ENCODE data around the gene ADARB1. TPM values are rescaled to one million over a fixed set of nuclear protein-coding genes. Genes with fewer than 3 reads are reported as not detected.

Gene ADARB1
- total RNA-seq, 1 experiment from 2014 or later, result 14.1 TPM

DNA sequence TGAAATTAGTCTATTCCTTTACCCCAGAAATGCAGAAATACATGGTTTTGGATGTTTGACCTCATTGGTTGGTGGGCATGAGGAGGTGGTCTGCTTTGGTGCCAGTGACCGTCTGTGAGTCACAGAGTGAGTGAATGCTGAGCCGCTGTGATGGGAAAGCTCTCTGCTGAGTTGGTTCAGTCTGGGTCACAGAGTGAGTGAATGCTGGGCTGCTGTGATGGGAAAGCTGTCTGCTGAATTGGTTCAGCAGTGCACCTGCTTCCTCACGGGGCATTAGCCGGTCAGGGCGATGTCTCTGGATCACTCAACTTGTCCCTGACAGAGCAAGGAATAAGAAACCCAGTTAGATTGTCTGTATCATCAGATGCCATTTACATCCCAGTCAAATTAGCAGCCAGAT, 40.8 kb downstream of the ADARB1 start:
- Histone ChIP-seq H3K9me3 (ENCODE audit: low read length) (no peaks in the 10 kb centered on the region), H2AFZ (ENCODE audit: low read length) (no peak overlapping the region), H3K4me3 (ENCODE audit: low read length) (no peak overlapping the region), H3K79me2 (ENCODE audit: low read length) (no peaks in the 10 kb centered on the region), H3K36me3 (ENCODE audit: low read depth, low read length) (no peaks in the 10 kb centered on the region), H3K4me2 (ENCODE audit: low read length) (no peak overlapping the region), H3F3A (ENCODE audit: low read length, unreplicated experiment) (no peaks in the 10 kb centered on the region), H3K4me1 (ENCODE audit: insufficient read depth, low read length) (peaks cover 2% of the 10 kb centered on the region; the same call in 1 of the 2 replicates), H3K27me3 (ENCODE audit: low read length) (no peaks in the 10 kb centered on the region), H3K27ac (ENCODE audit: low read length) (no peak overlapping the region), H3K9me2 (replicated peaks; ENCODE audit: low read length) (no peaks in the 10 kb centered on the region), H3K9ac (ENCODE audit: low read length) (no peak overlapping the region), H4K20me1 (ENCODE audit: low read length) (no peaks in the 10 kb centered on the region)
- POLR2A ChIA-PET (ENCODE audit: unreplicated experiment), result no interaction called here
- ATAC-seq, result no peak
- DNase-seq, result no peak
- BruUV-seq (replicated peaks), result no TSS peak
- TF ChIP-seq CTCF (conservative IDR thresholded peaks at IDR 0.05; ENCODE audit: low read depth, low read length) (no peak), EZH2phosphoT487 (IDR thresholded peaks at IDR 0.05; ENCODE audit: borderline replicate concordance, low read length) (no peak), EZH2 (IDR thresholded peaks at IDR 0.05; ENCODE audit: low read length, unreplicated experiment) (no peak)
- intact Hi-C loops (cut with micrococcal nuclease), result no loop called here
- CTCF ChIA-PET, result no interaction called here

- Histone ChIP-seq H3K4me1 (ENCODE audit: insufficient read depth, low read length) (peaks cover 11% of the 10 kb centered on the region), H3K9me3 (ENCODE audit: low read length) (no peaks in the 10 kb centered on the region), H3K9me2 (replicated peaks; ENCODE audit: low read length) (no peaks in the 10 kb centered on the region), H3K79me2 (ENCODE audit: low read length) (no peaks in the 10 kb centered on the region), H4K20me1 (ENCODE audit: low read length) (no peaks in the 10 kb centered on the region), H3K4me3 (ENCODE audit: low read length) (no peak overlapping the region), H3K27ac (ENCODE audit: low read length) (no peak overlapping the region), H3K9ac (ENCODE audit: low read length) (no peak overlapping the region), H2AFZ (ENCODE audit: low read length) (no peak overlapping the region), H3K4me2 (ENCODE audit: low read length) (no peak overlapping the region), H3F3A (ENCODE audit: low read length, unreplicated experiment) (no peaks in the 10 kb centered on the region), H3K27me3 (ENCODE audit: low read length) (no peaks in the 10 kb centered on the region), H3K36me3 (ENCODE audit: low read depth, low read length) (no peaks in the 10 kb centered on the region)
- CTCF ChIA-PET, result no interaction called here
- DNase-seq (no peak), ATAC-seq (no peak)
- POLR2A ChIA-PET (ENCODE audit: unreplicated experiment), result no interaction called here
- TF ChIP-seq EZH2 (IDR thresholded peaks at IDR 0.05; ENCODE audit: low read length, unreplicated experiment) (no peak), EZH2phosphoT487 (IDR thresholded peaks at IDR 0.05; ENCODE audit: borderline replicate concordance, low read length) (no peak), CTCF (conservative IDR thresholded peaks at IDR 0.05; ENCODE audit: low read depth, low read length) (no peak)
- BruUV-seq (replicated peaks), result no TSS peak
- intact Hi-C loops (cut with micrococcal nuclease), result no loop called here
Measured at GRCh38 chr21:45116066-45116465, 41.7 kb downstream of the ADARB1 start.

- H3K4me3 ChIP-seq (ENCODE audit: low read length), result no peak overlapping the region
- no peak overlapping the region for H3K27ac ChIP-seq (ENCODE audit: low read length)
- peaks cover 16% of the 10 kb centered on the region for H3K4me1 ChIP-seq (ENCODE audit: insufficient read depth, low read length)
- TF ChIP-seq EZH2phosphoT487 (IDR thresholded peaks at IDR 0.05; ENCODE audit: borderline replicate concordance, low read length) (no peak), CTCF (conservative IDR thresholded peaks at IDR 0.05; ENCODE audit: low read depth, low read length) (no peak), EZH2 (IDR thresholded peaks at IDR 0.05; ENCODE audit: low read length, unreplicated experiment) (no peak)
- H3K4me2 ChIP-seq (ENCODE audit: low read length), result no peak overlapping the region
- intact Hi-C loops (cut with micrococcal nuclease), result no loop called here
- ChIA-PET CTCF (no interaction called here), POLR2A (ENCODE audit: unreplicated experiment) (no interaction called here)
- H4K20me1 ChIP-seq (ENCODE audit: low read length), result no peaks in the 10 kb centered on the region
- no peaks in the 10 kb centered on the region for H3F3A ChIP-seq (ENCODE audit: low read length, unreplicated experiment)
- no peaks in the 10 kb centered on the region for H3K9me2 ChIP-seq (replicated peaks; ENCODE audit: low read length)
- ATAC-seq, result no peak
- no peak for DNase-seq
- no peaks in the 10 kb centered on the region for H3K27me3 ChIP-seq (ENCODE audit: low read length)
- H3K79me2 ChIP-seq (ENCODE audit: low read length), result no peaks in the 10 kb centered on the region
- no peak overlapping the region for H3K9ac ChIP-seq (ENCODE audit: low read length)
- H3K9me3 ChIP-seq (ENCODE audit: low read length), result no peaks in the 10 kb centered on the region
- H3K36me3 ChIP-seq (ENCODE audit: low read depth, low read length), result no peaks in the 10 kb centered on the region
- BruUV-seq (replicated peaks), result no TSS peak
- no peak overlapping the region for H2AFZ ChIP-seq (ENCODE audit: low read length)
Measured at GRCh38 chr21:45117314-45117713, 42.9 kb downstream of the ADARB1 start.

Measured in PC-3 (cell line).